T-helper 22 cell (primary cell): Measurements from ENCODE around the gene SOCS6.
"Not testable (repeated sequence)": the region's sequence is repeated elsewhere in the genome, so short reads cannot be mapped to it uniquely, and the experiment has no call there.

ENCODE experiments used
- DNase-seq: peaks from one replicate; pipeline ENCODE4 v3.0.0-alpha.2; 2020; ENCODE audit warnings: low read depth

The SOCS6 gene

DNA sequence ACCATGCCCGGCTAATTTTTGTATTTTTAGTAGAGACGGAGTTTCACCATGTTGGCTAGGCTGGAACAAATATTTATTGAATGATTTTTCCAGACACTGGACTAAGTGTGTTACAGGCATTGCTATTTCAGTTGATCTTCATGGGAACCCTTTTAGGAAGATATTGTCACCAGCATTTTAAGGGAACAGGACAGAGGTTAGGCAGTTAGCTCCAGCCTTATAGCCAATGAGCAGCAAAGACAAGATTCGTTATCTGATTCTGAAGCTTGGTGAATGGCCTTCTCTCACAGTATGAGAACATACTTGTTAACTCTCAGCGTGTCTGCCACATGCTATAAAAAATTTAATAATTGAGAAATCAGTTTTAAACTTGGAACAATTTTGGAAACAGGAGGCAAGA is 73.4 kb downstream of the SOCS6 start:
- DNase-seq = no peak

DNA sequence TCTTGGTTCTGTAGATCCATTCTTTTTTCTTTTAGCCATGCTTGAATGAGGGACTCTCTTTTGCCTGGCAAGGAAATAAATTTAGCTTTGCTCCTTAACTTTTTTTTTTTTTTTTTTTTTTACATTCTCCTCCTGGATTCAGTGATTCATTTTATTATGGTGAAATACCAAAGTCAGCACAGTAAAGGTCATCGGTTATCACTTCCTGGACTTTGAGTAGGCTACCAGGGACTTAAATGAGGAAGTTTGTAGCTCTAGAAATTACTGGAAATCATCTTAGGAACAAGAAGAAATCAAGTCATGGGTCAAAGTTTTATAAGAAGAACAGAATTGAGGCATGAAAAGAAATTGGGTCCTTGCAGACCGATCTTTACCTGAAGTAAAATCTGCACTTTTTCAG is 75.0 kb downstream of the SOCS6 start:
- DNase-seq = no peak

DNA sequence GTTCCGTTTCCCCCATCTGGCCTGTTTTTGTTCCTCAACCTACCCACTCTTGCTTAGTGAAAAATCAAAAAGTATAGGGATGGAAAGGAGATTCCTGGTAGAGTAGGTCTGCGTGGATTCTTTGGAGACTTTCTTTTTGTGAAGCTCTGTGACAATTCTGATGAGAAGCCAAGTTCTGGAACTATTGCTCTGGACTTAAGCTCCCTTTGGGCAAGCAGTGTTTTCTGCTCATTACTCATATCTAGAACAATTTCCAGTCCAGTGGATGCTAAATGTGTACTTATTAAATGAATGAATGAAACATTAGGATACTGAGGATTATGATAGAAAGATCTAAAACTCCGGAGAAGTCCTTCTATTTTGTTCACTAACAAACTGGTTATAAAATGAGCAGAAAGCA is 76.5 kb downstream of the SOCS6 start:
- no peak for DNase-seq

DNA sequence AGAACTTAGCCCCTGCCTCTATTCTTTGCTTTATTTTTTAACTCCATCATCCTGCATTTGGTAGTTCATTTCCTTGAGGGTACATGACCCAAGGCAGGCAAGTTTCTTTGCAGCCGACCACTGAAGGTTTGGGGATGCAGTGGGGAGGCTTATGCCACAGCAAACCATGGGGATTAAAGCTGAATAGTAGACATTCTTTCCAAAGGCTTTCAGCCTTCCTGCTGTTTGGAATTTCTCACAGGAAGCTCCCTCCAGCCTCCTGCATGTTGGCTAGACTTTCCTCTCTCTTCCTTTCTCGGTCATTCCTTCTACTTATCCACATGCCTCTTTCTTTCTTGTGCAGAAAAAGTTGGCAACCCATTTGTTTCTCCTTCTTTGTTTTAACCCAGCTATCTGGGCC is 77.3 kb downstream of the SOCS6 start:
- no peak for DNase-seq

DNA sequence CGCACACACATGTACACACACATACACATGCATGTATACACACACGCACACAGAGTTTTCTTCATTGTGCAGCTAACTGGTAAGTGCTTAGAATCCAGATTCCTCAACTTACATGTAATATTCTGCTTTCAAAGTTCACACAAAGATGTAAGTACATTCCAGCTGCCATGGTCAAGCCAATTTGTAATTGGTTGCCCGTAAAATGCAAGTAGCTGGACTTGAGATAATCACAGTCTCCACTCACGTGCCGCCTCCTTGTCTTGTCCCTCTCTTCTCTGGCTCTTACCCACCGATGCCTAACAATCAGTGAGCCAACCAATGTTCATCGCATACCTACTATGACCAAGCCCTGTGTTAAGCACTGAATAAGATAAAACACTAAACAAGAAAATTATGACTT is 77.8 kb downstream of the SOCS6 start:
- no peak for DNase-seq

DNA sequence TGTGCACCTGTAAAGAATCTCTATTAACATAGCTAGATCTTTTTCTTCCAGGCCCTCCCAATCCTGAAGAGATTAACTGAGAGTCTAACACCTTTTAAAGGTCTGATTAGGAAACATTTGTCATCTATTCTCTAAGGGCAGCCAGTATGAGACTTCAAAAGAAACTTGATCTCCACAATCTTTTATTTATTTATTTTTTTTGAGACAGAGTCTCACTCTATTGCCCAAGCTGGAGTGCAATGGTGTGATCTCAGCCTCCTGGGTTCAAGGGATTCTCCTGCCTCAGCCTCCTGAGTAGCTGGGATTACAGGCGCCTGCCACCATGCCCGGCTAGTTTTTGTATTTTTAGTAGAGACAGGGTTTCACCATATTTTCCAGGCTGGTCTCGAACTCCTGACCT is 78.5 kb downstream of the SOCS6 start:
- not testable (repeated sequence) for DNase-seq

DNA sequence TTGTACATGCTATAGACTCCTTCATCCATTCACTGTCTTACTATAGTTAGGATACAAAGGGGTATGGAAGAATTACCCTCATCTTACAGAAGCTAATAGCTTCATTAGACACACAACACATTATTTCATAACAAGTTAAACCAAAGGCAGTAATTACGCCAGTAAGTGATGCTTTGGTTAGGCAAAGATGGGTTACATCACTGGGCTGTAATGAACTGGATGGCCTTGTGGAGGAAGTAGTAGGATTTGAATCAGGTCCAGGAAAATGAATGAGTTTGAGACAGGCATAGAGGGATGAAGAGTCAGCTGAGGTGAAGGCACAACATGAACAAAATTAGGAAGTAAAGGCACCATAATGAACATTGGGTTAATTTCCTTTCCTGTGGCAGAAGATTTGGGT is 80.1 kb downstream of the SOCS6 start:
- DNase-seq = no peak

DNA sequence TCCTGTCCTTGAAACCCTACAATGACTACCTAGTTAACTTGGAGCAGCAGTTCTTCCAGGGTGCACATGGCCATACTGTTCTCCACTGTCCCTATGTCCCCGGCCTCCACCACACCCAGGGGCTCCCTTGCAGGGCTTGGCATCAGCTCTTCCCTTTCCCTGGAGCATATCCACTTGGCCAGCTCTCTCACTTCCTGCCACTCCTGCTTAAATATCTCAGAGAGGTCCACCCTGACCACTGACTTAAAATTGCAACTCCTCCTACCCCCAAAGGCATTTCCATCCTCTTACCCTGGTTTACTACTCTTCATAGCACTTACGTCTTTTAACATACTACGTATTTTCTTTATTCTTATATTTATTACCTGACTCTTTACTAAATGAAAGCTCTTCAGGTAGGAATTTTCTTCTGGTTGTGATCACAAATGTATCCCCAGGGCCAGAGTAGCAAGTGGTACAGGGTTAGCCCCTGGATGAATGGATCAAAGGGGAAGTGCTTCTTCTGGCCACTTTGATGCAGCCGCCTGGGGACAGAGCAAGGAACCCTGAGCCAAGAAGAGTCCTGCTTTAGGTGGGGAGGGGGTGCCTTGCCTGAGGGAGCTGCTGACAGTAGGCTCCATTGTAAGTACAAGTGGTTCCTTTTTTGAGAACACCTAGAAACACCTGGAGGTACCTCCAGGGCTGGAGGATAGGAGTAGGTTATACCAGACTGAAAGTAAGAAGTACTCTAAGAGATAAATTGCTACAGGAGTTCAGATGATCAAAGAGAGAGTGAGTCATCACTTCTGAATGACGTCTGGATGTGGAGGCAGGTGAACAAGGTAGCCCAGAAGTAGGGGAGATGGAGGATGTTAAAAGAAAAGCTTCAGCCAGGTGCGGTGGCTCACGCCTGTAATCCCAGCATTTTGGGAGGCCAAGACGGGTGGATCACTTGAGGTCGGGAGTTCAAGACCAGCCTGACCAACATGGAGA is 82.2 kb downstream of the SOCS6 start:
- no peak for DNase-seq

DNA sequence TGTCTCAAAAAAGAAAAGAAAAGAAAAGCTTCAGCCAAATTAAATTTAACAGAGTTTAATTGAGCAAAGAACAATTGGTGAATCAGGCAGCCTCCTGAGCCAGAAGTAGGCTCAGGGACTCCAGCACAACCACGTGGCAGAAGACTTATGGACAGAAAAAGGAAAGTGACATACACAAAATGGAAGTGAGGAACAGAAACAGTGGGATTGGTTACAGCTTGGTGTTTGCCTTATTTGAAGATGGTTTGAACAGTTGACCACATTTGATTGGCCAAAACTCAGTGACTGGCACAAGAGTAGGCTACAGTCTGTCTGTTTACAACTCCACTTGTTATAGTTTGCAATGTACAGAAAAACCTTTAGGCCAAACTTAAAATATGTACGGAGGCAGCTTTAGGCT is 83.1 kb downstream of the SOCS6 start:
- DNase-seq = no peak

DNA sequence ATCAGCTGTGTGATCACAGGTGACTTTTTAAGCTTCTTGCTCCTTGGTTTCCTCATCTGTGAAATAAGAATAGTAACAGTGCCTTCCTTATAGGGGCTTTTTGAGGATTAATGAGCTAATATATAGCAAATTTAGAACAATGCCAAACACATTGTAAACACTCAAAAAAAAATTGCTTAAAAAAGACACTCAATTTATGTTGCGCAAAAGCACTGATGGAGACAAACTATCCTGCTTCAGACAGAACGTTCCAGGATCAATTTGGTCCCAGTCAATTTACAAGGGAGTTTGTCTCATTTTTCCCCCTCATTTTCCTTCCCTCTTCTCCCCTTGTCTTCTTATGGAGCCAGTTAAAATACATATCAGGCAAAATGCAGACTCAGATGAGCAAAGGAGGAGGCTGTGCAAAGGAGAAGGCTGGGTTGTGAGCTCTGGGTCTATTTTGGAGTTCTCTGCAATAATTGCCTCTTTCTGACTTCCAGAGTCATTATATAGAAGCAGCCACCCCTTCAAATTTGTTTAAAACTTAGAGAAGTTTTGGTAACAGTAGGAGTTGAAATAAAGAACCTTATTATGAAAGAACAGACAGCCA is 83.7 kb downstream of the SOCS6 start:
- DNase-seq = no peak

DNA sequence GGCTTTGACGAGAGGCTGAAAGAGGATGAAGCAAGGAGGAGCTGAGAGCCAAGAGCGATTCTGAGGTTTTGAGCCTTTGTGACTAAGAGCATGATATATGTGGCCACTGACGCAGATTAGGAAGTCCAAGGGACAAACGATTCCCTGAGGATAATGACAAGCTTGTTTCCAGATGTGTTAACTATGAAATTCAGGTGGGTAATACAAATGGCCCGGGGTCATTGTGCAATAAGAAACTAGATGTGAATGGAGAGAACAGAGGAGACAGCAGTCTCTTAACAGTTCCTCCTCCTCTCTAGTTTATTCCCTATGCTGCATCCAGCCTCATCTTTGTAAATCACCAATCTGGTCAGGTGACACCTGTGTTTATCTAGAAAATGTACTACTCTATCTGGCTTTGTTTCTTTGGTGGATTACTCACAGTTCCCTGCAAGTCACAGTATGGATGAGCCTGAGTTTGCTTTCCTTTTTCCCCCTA is 84.2 kb downstream of the SOCS6 start:
- no peak for DNase-seq

DNA sequence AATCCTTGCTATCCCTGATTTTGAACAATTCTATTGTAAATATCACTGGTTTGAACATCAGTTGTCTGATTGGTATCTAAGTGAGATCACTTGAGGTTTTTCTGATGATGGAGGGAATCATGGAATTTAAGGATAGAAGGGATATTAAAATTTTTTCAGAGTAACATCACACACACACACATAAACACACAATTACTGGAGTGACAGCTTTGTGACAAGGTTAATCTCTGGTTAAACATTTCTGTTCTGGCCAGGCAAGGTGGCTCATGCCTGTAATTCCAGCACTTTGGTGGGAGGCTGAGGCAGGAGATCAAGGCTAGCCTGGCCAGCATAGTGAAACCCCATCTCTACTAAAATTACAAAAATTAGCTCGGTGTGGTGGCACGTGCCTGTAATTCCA is 85.3 kb downstream of the SOCS6 start:
- DNase-seq = no peak

DNA sequence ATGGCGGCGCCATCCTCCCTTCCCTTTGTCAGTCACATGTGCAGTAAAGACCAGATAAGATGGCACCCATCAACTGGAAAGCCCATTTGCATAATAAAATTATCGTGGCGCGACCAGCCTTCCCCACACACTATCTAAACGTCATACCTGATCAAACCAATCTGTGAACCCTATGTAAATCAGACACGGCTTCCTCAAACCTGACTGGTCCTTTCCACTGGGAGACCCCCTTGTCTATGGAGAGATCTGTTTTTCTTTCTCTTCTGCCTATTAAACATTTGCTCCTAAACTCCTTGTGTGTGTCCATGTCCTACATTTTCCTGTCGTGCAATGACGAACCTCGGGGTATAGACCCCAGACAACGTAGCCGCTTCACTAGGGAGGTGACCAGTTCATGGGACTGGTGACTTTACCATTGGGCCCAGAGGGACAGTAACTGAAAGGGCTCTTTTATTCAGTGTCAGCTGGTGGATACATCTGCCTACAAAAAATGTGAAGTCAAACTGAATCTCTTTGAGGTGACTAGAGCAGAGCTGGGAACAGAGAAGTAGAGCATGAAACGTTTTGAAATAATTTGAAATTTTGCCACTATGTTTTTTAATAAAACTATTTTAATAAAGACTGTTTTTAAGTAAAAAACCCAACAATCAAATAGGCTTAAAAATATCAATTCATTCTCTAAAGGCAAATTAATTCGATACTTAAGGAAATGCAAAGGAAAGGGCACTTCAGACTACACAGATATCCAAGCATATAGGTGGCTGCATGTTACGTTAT is 87.5 kb downstream of the SOCS6 start:
- DNase-seq = no peak

DNA sequence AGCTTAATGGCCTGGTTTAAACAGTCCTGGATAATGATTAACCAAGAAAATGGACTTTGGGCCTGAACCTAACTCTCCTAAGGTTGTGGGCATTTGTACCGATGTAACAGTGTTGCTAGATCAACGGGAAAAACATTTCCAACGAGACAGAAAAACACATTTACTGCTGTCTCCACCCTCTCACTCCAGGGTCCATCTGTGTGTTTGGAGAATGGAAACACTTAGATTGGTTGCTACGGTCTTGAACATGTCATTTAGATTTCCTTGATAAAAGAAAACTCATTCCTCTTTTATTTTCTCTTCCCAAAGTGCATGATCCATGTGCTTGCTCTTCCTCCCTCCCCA is 88.0 kb downstream of the SOCS6 start:
- no peak for DNase-seq

DNA sequence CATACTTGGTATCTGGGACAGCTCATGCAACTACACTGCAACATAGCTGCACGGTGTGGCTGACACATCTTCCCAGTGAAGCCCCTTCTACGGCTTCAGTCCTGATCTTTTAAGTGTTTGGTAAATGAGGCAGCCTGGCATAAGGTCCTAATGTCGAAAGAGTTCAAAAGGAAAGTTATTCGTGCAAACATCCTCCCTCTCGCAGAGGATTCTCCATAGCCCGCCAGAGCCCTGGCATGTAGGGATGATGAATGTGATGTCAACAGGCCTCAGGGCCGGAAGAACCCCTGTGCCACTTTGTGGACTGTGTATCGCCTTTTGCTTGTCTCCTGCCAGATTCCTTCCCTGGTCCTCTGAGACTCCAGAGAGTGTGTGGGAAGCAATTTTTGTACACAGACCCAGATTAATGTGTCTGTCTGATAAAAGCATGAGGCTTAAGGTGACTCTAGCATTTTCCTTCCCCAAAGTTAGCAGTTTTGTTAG is 88.5 kb downstream of the SOCS6 start:
- no peak for DNase-seq

DNA sequence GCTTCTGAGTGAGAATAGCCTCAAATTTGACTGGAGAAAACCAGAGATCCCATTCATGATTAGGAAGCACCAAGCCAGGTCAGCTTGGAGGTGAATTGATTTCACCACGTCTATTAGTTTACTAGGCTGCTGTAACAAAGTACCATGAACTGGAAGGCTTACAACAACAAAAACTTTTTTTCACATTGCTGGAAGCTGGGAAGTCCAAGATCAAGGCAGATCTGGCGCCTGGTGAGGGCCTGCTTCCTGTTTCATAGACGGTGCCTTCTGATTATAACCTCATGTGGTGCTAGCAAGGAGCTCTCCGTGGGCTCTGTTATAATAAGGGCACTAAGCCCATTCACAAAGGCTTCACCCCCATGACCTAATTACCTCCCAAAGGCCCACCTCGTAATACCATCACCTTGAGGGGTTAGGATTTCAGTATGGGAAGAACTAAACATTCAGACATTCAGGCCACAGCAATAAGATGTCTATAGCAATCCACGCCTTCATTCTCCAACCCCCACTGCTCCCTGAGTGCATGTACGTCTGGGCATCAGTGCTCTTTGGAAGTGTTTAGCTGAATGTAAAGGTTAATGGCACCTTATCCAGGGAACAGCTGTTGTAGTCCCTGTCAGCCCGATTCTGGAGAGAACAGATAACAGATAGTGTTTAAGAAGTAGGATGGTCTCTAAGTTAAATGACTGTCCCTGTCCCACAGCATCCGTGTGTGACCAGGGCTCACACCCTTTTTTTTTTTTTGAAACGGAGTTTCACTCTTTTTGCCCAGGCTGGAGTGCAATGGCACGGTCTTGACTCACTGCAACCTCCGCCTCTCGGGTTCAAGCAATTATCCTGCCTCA is 89.2 kb downstream of the SOCS6 start:
- no peak for DNase-seq
